HepG2 (cell line): ENCODE results near the gene TPGS1. TPM values are rescaled to one million over a fixed set of nuclear protein-coding genes. Genes with fewer than 3 reads are reported as not detected.

Source experiments
- ATAC-seq: fragments of 200-7000 bp; cut with Tn5 transposase; 3 replicates; pipeline ENCODE4 v1.9.1; 2020; ENCODE audit warnings: mild to moderate bottlenecking, moderate library complexity
- BruUV-seq: library from RNA; stranded (reverse); fragments of 400-500 nt; replicated peaks from 2 replicates; lab custom pipeline; 2021; lab: Mats Ljungman, UMichigan
- CTCF ChIA-PET: fragments of 300-600 bp; formaldehyde crosslinking; extraction: SDS; loops from one replicate; lab custom pipeline; 2021; ENCODE audit warnings: low total read pairs, inconsistent platforms, low intra/inter-chr PET ratio; lab: Yijun Ruan, JAX
- POLR2A ChIA-PET: fragments of 350-600 bp; sonication (Branson Sonifier 250); formaldehyde crosslinking; loops from one replicate; lab custom pipeline; 2020; ENCODE audit warnings: antibody characterized with exemption, inconsistent platforms; lab: Yijun Ruan, JAX
- DNase-seq: peaks from one replicate; pipeline ENCODE4 v3.0.0-alpha.2; 2015; ENCODE audit warnings: low spot score
- FAIRE-seq: peaks from 3 replicates; lab custom pipeline; 2011; peaks lifted over from hg19 to GRCh38; lab: Jason Lieb, UNC
- H2AFZ ChIP-seq: one replicate; pipeline ENCODE4 v1.6.1; 2011; ENCODE audit warnings: low read length, inconsistent platforms
- H3K27ac ChIP-seq: fragments of 300-600 bp; 3 replicates; pipeline ENCODE4 v1.8.0; 2011; ENCODE audit warnings: mixed run types, mild to moderate bottlenecking, mixed read lengths, low read length, inconsistent platforms; ENCODE audit not compliant: insufficient read depth; ENCODE audit errors: extremely low read length
- H3K27me3 ChIP-seq, 2 experiments: fragments of 200-600 bp in 1 of 2; 2 replicates in 1 of 2; 3 replicates in 1 of 2; pipeline versions ENCODE4 v1.6.0 to v1.8.0; 2011; ENCODE audit warnings: low read length in 2 of 2, mild to moderate bottlenecking in 2 of 2, moderate library complexity in 2 of 2, inconsistent platforms in 1 of 2; ENCODE audit not compliant: insufficient read depth in 2 of 2, control insufficient read depth in 1 of 2
- H3K36me3 ChIP-seq, 2 experiments: fragments of 200-600 bp in 1 of 2; replicated peaks in 1 of 2; 2 replicates in 1 of 2; 3 replicates in 1 of 2; pipeline versions ENCODE4 v1.5.1 to v1.8.0; 2011; ENCODE audit warnings: low read length in 2 of 2, inconsistent platforms in 1 of 2; ENCODE audit not compliant: insufficient read depth in 2 of 2, control insufficient read depth in 1 of 2
- H3K4me1 ChIP-seq: 2 replicates; pipeline ENCODE4 v1.5.1; 2012; ENCODE audit warnings: low read length, inconsistent platforms; ENCODE audit not compliant: insufficient read depth
- H3K4me2 ChIP-seq: 2 replicates; pipeline ENCODE4 v1.6.0; 2011; ENCODE audit warnings: low read depth, low read length, inconsistent platforms
- H3K4me3 ChIP-seq, 3 experiments: fragments of 200-600 bp in 1 of 3; sonication (generic), shearing (Covaris generic) in 1 of 3; replicated peaks in 1 of 3; 2 replicates each; pipeline ENCODE4 v1.5.1; 2011 to 2016; ENCODE audit warnings: low read length in 3 of 3, inconsistent platforms in 2 of 3, low read depth in 2 of 3, mild to moderate bottlenecking in 2 of 3, control low read depth in 1 of 3, mixed read lengths in 1 of 3; ENCODE audit not compliant: insufficient read depth in 1 of 3
- H3K79me2 ChIP-seq: one replicate; pipeline ENCODE4 v1.6.1; 2011; ENCODE audit warnings: low read length, inconsistent platforms; ENCODE audit not compliant: insufficient read depth
- H3K9ac ChIP-seq: 2 replicates; pipeline ENCODE4 v1.6.0; 2011; ENCODE audit warnings: mild to moderate bottlenecking, low read depth, low read length, inconsistent platforms; ENCODE audit not compliant: insufficient read depth
- H3K9me3 ChIP-seq: 2 replicates; pipeline ENCODE4 v1.5.1; 2012; ENCODE audit warnings: mild to moderate bottlenecking, low read length
- H4K20me1 ChIP-seq: 2 replicates; pipeline ENCODE4 v1.6.0; 2011; ENCODE audit warnings: inconsistent platforms, mild to moderate bottlenecking, low read length, moderate library complexity; ENCODE audit not compliant: insufficient read depth
- AGO2 ChIP-seq: fragments of 200-400 bp; formaldehyde crosslinking; optimal IDR thresholded peaks from 2 replicates; pipeline ENCODE3; 2017; ENCODE audit warnings: mild to moderate bottlenecking, low read depth, low read length, moderate library complexity
- FOXO1 ChIP-seq: sonication (generic); formaldehyde crosslinking; IDR thresholded peaks from 2 replicates; pipeline ENCODE4 v1.4.0; 2020; ENCODE audit warnings: missing genetic modification reagents
- GATA4 ChIP-seq: sonication (generic); IDR thresholded peaks from 2 replicates; pipeline ENCODE4 v1.6.1; 2016; ENCODE audit warnings: antibody characterized with exemption, low read depth, borderline replicate concordance
- MAFG ChIP-seq: sonication (generic); formaldehyde crosslinking; IDR thresholded peaks from 2 replicates; pipeline ENCODE4 v1.5.1; 2020; ENCODE audit warnings: mild to moderate bottlenecking, missing genetic modification reagents
- MLXIP ChIP-seq: sonication (generic); formaldehyde crosslinking; IDR thresholded peaks from 2 replicates; pipeline ENCODE4 v1.9.0; 2021; ENCODE audit warnings: missing genetic modification reagents, borderline replicate concordance
- MXI1 ChIP-seq: IDR thresholded peaks from 3 replicates; pipeline ENCODE4 v1.6.1; 2012; ENCODE audit warnings: low read depth, low read length, inconsistent platforms, borderline replicate concordance
- MZF1 ChIP-seq: sonication (generic); formaldehyde crosslinking; IDR thresholded peaks from 2 replicates; pipeline ENCODE4 v1.8.1; 2023; ENCODE audit warnings: mild to moderate bottlenecking, missing genetic modification reagents, borderline replicate concordance
- RBFOX2 ChIP-seq: fragments of 200-400 bp; formaldehyde crosslinking; IDR thresholded peaks from 2 replicates; pipeline ENCODE4 v1.6.1; 2017; ENCODE audit warnings: low read depth, mild to moderate bottlenecking, low read length
- SMARCC2 ChIP-seq: fragments of 450-650 bp; IDR thresholded peaks from 2 replicates; pipeline ENCODE4 v1.6.1; 2017; ENCODE audit warnings: antibody characterized with exemption, mild to moderate bottlenecking
- TP53 ChIP-seq: sonication (generic); formaldehyde crosslinking; conservative IDR thresholded peaks from 2 replicates; pipeline ENCODE4 v1.4.0; 2020; ENCODE audit warnings: missing genetic modification reagents
- YEATS4 ChIP-seq: sonication (generic); formaldehyde crosslinking; IDR thresholded peaks from 2 replicates; pipeline ENCODE4 v1.4.0; 2020; ENCODE audit warnings: missing genetic modification reagents, borderline replicate concordance
- ZMYM2 ChIP-seq: sonication (generic); formaldehyde crosslinking; IDR thresholded peaks from 2 replicates; pipeline ENCODE4 v1.8.0; 2022; ENCODE audit warnings: mild to moderate bottlenecking, missing genetic modification reagents
- WGBS: methylation state at CpG from one replicate; pipeline ENCODE4 v1.1.6; 2017; ENCODE audit warnings: low lambda C conversion rate; 5-methylcytosine and 5-hydroxymethylcytosine counted together
- in situ Hi-C: cut with HindIII; loops from 2 replicates; pipeline ENCODE4 v1.10.0; 2017; ENCODE audit warnings: low pct_unique_long_range_greater_than_20kb; ENCODE audit not compliant: extremely low pct_ligation_motif_present
- intact Hi-C: fragments of 100-400 bp; cut with micrococcal nuclease; formaldehyde crosslinking; loops from one replicate; pipeline ENCODE4 v1.10.0; 2022; ENCODE audit not compliant: unreplicated experiment
- polyA plus RNA-seq, 8 experiments: library from polyadenylated mRNA; depleted of rRNA in 3 of 8; stranded (reverse) in 7 of 8; unstranded in 1 of 8; fragments of >200 nt; fragmentation: Illumina TruSeq in 4 of 8; extraction: Trizol in 4 of 8; gene quantifications; 2 replicates each; pipeline versions ENCODE4 v1.2.1 to v1.2.3, GENCODE V29; 2011 to 2016; ENCODE audit warnings: low read depth in 4 of 8, missing spikeins in 1 of 8, mixed read lengths in 1 of 8; ENCODE audit not compliant: insufficient read depth in 1 of 8
- total RNA-seq, 5 experiments: library from RNA; depleted of rRNA; stranded (reverse); fragments of >200 nt; fragmentation: Illumina TruSeq; extraction: Trizol; gene quantifications; 2 replicates each; pipeline ENCODE4 v1.2.3, GENCODE V29; 2016; ENCODE audit warnings: low read depth in 1 of 5

TPGS1 gene
- total and polyA plus RNA-seq, 2 of the 13 experiments (the other 11 are each of a cell fraction or from before 2014, with no cell fraction given): 1.1 to 6.2 TPM

- FAIRE-seq: no peak
- no peak overlapping the region for H2AFZ ChIP-seq
- H3K4me3 ChIP-seq: no peak overlapping the region
- H3K9me3 ChIP-seq: no peaks in the 10 kb centered on the region
- H3K27ac ChIP-seq: no peak overlapping the region
- no peak for ATAC-seq
- ChIA-PET POLR2A (interaction anchor here (1.7 kb wide), 1 partner anchor 20 kb away, joined by 5 read pairs; no protein-coding TSS in a partner anchor), CTCF (no interaction called here)
- peaks cover 27% of the 10 kb centered on the region; the same call in 1 of the 2 replicates for H4K20me1 ChIP-seq
- WGBS: 97% methylated on average over 43 of the region's 55 CpGs
- peaks cover 23% of the 10 kb centered on the region for H3K4me1 ChIP-seq
- intact Hi-C loops: no loop called here
- DNase-seq: no peak
- H3K4me2 ChIP-seq: no peak overlapping the region
- H3K79me2 ChIP-seq: peaks cover 37% of the 10 kb centered on the region
- peak; percentile 27 for TF ChIP-seq AGO2
- no peak for TF ChIP-seq MXI1
- peak; percentile 61 for TF ChIP-seq RBFOX2
- TF ChIP-seq, all 625 proteins: peak for 2
- Histone ChIP-seq H3K27me3 (no peaks in the 10 kb centered on the region), H3K36me3 (peaks cover 14 to 40% of the 10 kb centered on the region in 2 experiments; a peak in 4 of 5 replicates), H3K9ac (no peak overlapping the region)
- no TSS peak for BruUV-seq
- in situ Hi-C loops: no loop called here
Measured at GRCh38 chr19:536031-536880, 29.0 kb downstream of the TPGS1 start.

- H3K36me3 ChIP-seq: peaks cover 16 to 41% of the 10 kb centered on the region in 2 experiments; a peak in 4 of 5 replicates
- FAIRE-seq (no peak), ATAC-seq (no peak), DNase-seq (no peak)
- no peak overlapping the region for H3K9ac ChIP-seq
- no peak overlapping the region for H2AFZ ChIP-seq
- in situ Hi-C loops: no loop called here
- no peaks in the 10 kb centered on the region for H3K9me3 ChIP-seq
- peaks cover 27% of the 10 kb centered on the region; the same call in 1 of the 2 replicates for H4K20me1 ChIP-seq
- H3K4me1 ChIP-seq: peaks cover 23% of the 10 kb centered on the region
- intact Hi-C loops: no loop called here
- ChIA-PET POLR2A (no interaction called here), CTCF (no interaction called here)
- BruUV-seq: no TSS peak
- 97% methylated on average over 23 of the region's 26 CpGs for WGBS
- no peak overlapping the region for H3K27ac ChIP-seq
- TF ChIP-seq TP53 (CRISPR knock-in tag) (no peak), ZMYM2 (no peak), MLXIP (CRISPR knock-in tag) (no peak), YEATS4 (CRISPR knock-in tag) (no peak), FOXO1 (no peak), SMARCC2 (no peak), MZF1 (CRISPR knock-in tag) (no peak), GATA4 (no peak), MAFG (no peak)
- TF ChIP-seq, all 625 proteins: peak for 0
- Histone ChIP-seq H3K4me2 (no peak overlapping the region), H3K27me3 (no peaks in the 10 kb centered on the region), H3K79me2 (peaks cover 35% of the 10 kb centered on the region), H3K4me3 (no peak overlapping the region)
Measured at GRCh38 chr19:536881-537404, 29.6 kb downstream of the TPGS1 start.
